ENCODE results near the gene PXYLP1.

Gene PXYLP1

GRCh38 chr3:141228395-141228794, 3.2 kb upstream of the PXYLP1 start:
- no peak for DNase-seq (ENCODE audit: low read depth in 2 of 3, low spot score in 1 of 3)

DNA sequence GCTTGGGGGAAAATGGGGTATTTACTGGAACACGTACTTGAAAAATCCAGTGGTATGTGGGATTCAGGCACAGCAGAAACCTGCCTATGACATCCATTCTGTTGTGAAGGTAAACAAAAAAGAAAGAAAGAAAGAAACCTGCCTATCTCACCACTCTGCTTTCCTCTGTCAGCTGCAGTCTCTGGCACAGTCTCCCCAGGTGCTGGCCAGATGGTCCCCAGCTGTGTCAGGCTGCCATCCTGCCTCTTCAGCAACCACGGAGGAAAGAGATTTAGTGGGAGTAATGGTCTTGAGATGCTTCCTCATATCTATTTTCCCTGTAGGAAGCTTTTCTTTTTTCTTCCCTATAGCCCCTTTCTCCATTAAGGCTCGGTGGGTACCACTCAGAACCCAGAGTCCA, 2.5 kb upstream of the PXYLP1 start:
- DNase-seq (ENCODE audit: low read depth in 2 of 3, low spot score in 1 of 3): no peak

GRCh38 chr3:141230293-141230692, 1.3 kb upstream of the PXYLP1 start:
- DNase-seq (ENCODE audit: low read depth in 2 of 3, low spot score in 1 of 3): no peak

GRCh38 chr3:141231952-141232823, 563 bp downstream of the PXYLP1 start:
- DNase-seq (ENCODE audit: low read depth in 2 of 3, low spot score in 1 of 3): no peak

DNA sequence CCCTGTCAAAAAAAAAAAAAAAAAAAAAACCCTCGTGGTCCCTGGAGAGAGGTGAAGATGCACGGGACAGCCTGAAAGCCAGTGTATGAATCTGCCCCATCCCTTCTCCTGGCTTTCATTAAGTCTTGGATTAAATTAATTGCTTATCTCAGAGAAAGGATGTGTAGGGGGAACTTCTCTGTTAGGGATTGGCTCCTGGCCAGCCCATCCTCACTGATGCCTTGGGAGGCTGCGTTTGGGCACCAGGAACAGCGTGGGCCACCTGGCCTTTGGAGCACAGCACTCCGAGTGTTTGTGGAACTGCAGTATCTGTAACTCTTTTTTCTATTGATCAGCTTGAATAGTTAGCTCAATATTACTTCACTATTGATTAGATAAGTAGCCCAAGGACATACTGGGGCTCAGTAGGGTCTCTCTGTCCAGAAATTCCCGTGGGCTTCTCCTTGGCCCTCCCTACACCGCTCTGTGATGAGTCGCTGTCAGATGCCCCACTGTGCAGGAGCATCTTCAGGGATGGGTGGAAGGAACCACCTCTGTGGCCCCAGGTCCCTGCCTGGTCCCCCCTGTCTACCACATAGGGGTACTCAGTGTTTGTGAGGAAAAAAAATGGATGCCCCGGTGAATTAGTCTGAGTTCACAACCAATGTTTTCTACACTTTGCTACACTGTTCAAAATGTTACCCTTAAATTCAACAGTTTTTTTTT, 2.0 kb downstream of the PXYLP1 start:
- no peak for DNase-seq (ENCODE audit: low read depth in 2 of 3, low spot score in 1 of 3)

- DNase-seq (ENCODE audit: low read depth in 2 of 3, low spot score in 1 of 3): no peak
Measured at GRCh38 chr3:141234283-141234682, 2.7 kb downstream of the PXYLP1 start.

- DNase-seq (ENCODE audit: low read depth in 2 of 3, low spot score in 1 of 3): no peak
Measured at GRCh38 chr3:141235661-141236171, 4.1 kb downstream of the PXYLP1 start.

DNA sequence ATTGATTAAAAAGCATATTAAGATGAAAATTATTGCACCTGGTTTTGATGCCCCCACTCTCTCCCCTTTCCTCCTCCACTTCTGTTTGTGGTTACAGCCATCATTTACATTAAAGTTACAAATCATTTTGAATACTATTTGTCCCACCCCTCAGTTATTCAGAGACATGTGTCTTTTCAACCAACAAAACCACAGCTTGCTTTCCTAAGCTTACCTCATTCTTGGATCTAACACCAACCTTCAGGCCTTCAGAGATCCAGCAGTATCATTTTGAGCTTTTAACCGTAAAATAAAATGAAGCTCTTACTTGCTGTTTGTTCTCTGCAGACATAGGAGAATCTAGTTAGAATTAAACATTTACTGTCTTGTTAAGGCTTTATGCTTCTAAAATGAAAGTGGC, 4.7 kb downstream of the PXYLP1 start:
- DNase-seq (ENCODE audit: low read depth in 2 of 3, low spot score in 1 of 3): no peak

DNA sequence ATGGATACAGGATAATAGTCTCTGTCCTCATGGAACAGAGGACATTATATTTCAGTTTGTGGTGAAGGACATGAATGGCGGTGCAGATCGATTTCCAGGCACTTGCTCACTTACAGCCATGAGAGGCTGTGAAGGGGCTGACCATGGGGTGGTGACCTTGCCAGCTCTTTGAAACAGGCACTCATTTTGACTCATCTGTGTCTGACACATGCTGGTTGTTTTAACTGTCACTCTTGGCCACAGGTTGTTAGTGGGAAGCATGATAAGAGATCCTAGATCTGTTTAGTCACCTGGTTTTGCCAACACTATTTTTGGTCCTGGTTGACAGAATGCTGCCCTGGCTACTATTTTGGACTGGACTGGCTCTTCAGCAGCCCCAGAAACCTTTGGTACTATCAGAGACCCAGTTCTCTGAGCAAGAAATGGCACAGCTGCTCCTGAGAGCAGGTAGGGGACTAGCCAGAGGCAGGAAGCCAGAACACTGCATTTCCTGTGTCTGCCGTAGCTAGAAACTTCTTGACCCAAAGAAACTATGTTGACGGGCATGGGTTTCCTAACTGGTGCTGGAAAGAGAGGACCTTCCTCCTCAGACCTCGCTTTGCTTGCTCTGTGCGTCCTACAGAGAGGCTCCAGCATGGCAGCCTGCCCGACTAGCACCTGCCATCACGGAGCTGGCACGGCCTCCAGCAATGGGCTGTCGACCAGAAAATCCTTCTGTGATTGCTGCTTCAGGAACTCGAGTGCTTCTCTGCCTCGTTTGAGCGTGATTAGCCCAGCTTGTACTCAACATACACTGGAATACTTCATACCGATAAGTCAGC, 6.3 kb downstream of the PXYLP1 start:
- no peak for DNase-seq (ENCODE audit: low read depth in 2 of 3, low spot score in 1 of 3)

GRCh38 chr3:141239511-141240281, 8.1 kb downstream of the PXYLP1 start:
- DNase-seq (ENCODE audit: low read depth in 2 of 3, low spot score in 1 of 3): no peak

DNA sequence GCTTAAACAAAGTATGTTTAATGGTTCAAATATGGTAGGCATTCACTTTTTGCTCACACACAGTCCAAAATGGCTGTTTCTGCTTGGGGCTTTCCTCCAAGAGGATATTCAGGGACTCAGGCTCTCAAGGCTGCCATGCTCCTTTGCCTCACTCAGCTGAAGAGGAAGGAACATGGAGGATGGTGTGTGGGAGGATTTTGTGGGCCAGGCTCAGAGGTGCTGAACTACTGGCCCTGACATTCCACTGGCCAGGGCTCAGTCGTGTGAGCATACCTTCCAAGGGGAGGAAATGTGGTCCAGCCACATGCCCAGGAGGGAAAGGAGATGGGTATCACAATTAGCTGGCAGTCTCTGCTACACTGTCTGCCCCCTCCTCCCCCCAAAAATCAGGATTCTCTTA, 8.7 kb downstream of the PXYLP1 start:
- DNase-seq (ENCODE audit: low read depth in 2 of 3, low spot score in 1 of 3): no peak

- DNase-seq (ENCODE audit: low read depth in 2 of 3, low spot score in 1 of 3): no peak
Measured at GRCh38 chr3:141240687-141241615, 9.3 kb downstream of the PXYLP1 start.

- no peak for DNase-seq (ENCODE audit: low read depth in 2 of 3, low spot score in 1 of 3)
Measured at GRCh38 chr3:141241616-141242376, 10.2 kb downstream of the PXYLP1 start.

GRCh38 chr3:141242377-141243092, 10.9 kb downstream of the PXYLP1 start:
- DNase-seq (ENCODE audit: low read depth in 2 of 3, low spot score in 1 of 3): no peak

- peak in 2 of 3 donors; percentile 29 to 53 for DNase-seq (ENCODE audit: low read depth in 2 of 3, low spot score in 1 of 3)
Measured at GRCh38 chr3:141243271-141243707, 11.7 kb downstream of the PXYLP1 start.

DNA sequence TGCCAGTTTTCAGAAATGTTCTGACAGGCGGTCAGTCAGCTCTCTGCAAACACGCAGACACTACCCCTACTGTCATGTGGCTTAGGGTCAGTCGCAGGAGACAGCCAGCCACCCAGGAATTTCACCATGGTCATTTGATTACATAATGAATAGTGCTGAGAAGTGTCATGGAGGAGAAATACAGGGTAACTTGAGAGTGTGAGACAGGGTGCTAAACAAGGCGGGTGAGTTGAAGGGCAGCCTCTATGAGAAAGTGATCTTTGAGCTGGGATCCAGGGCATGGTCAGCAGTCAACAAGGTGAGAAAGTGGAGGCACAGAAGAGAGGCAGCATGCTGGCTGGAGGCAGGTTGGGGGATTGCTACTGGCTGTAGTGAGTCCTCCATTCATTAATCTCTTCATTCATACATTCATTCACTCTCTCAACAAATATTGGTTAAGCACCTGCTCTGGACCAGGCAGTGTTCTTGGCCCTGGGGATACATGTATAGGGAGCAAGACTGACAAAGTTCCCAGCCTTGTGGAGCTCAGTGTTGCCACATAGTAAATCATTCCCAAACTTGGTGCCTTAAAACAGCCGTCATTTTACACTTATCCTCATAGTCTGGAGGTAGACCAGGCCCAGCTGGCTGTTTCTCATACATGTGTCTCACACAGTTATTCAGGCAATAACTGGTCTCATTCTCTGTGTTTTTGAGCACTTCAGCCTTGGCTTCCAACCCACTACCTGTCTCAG, 14.8 kb downstream of the PXYLP1 start:
- DNase-seq (ENCODE audit: low read depth in 2 of 3, low spot score in 1 of 3): no peak

DNA sequence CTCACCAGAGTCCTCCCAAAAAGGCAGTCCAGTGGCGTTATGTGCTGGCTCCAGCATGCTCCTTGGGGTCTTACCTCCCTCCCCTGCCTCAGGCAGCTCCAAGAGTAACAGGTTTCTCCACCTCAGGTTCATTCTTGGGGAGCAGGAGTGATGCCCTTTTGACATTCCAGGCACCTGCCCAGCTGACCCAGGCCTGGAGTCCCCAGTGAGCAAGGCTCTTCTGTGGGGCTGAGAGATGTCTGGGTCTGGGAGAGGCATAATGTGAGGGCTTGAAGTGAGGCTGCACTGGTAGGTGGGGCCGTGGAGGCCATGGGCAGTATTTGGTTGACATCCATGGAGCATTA, 15.3 kb downstream of the PXYLP1 start:
- DNase-seq (ENCODE audit: low read depth in 2 of 3, low spot score in 1 of 3): no peak

DNA sequence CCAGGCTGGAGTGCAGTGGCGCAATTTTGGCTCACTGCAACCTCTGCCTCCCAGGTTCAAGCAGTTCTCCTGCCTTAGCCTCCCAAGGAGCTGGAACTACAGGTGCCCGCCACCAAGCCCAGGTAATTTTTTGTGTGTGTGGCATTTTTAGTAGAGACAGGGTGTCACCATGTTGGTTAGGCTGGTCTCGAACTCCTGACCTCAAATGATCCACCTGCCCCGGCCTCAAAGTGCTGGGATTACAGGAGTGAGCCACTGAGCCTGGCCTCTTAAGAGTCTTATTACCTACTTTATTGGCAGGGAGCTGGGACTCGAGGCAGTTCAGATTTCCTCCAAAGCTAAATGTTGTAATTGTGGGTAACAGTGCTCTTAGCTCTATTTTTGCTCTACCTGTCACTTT, 16.4 kb downstream of the PXYLP1 start:
- no peak for DNase-seq (ENCODE audit: low read depth in 2 of 3, low spot score in 1 of 3)
